NCI-H1105 (cell line): Measurements from ENCODE around the gene POLN.
"Not testable (repeated sequence)": the region's sequence is repeated elsewhere in the genome, so short reads cannot be mapped to it uniquely, and the experiment has no call there.

Experiments
- DNase-seq: peaks from one replicate; lab custom pipeline; 2025; lab: John Stamatoyannopoulos, UW

POLN gene

GRCh38 chr4:2163311-2163821, 78.6 kb downstream of the POLN start:
- DNase-seq: no peak

GRCh38 chr4:2161092-2161703, 80.7 kb downstream of the POLN start:
- not testable (repeated sequence) for DNase-seq

- no peak for DNase-seq
Measured at GRCh38 chr4:2159931-2160330, 82.0 kb downstream of the POLN start.

- DNase-seq: no peak
Measured at GRCh38 chr4:2155246-2155645, 86.7 kb downstream of the POLN start.

GRCh38 chr4:2154215-2154740, 87.6 kb downstream of the POLN start:
- no peak for DNase-seq

GRCh38 chr4:2151544-2151943, 90.4 kb downstream of the POLN start:
- no peak for DNase-seq

GRCh38 chr4:2150076-2150475, 91.8 kb downstream of the POLN start:
- no peak for DNase-seq

GRCh38 chr4:2142630-2143427, 99.1 kb downstream of the POLN start:
- DNase-seq: no peak

GRCh38 chr4:2141762-2142451, 100.0 kb downstream of the POLN start:
- no peak for DNase-seq

- DNase-seq: no peak
Measured at GRCh38 chr4:2141022-2141761, 100.7 kb downstream of the POLN start.

GRCh38 chr4:2138846-2139500, 102.9 kb downstream of the POLN start:
- no peak for DNase-seq

GRCh38 chr4:2136726-2137125, 105.2 kb downstream of the POLN start:
- no peak for DNase-seq

GRCh38 chr4:2135083-2135482, 106.8 kb downstream of the POLN start:
- no peak for DNase-seq

GRCh38 chr4:2132438-2132837, 109.5 kb downstream of the POLN start:
- DNase-seq: no peak

- DNase-seq: no peak
Measured at GRCh38 chr4:2127609-2128332, 114.2 kb downstream of the POLN start.

GRCh38 chr4:2126309-2127043, 115.4 kb downstream of the POLN start:
- no peak for DNase-seq

GRCh38 chr4:2125831-2126230, 116.1 kb downstream of the POLN start:
- no peak for DNase-seq

- DNase-seq: no peak
Measured at GRCh38 chr4:2125023-2125422, 116.9 kb downstream of the POLN start.

- no peak for DNase-seq
Measured at GRCh38 chr4:2116687-2117400, 125.1 kb downstream of the POLN start.
